ENCODE measurements around the gene PHLDA3.
A peak's percentile ranks its signal among the peaks of the same experiment; 100 is the strongest.

PHLDA3 gene

GRCh38 chr1:201447903-201448871 lies 20.8 kb downstream of the PHLDA3 start:
- DNase-seq (ENCODE audit: low spot score): peak; percentile 84
- peak; percentile 74 for TF ChIP-seq CTCF (IDR thresholded peaks at IDR 0.05; ENCODE audit: extremely low read depth, missing control alignments)

- no peak for DNase-seq (ENCODE audit: low spot score)
- no peak for TF ChIP-seq CTCF (IDR thresholded peaks at IDR 0.05; ENCODE audit: extremely low read depth, missing control alignments)
Observed at GRCh38 chr1:201445310-201445709, 23.7 kb downstream of the PHLDA3 start.

- DNase-seq (ENCODE audit: low spot score): no peak
- TF ChIP-seq CTCF (IDR thresholded peaks at IDR 0.05; ENCODE audit: extremely low read depth, missing control alignments): no peak
Observed at GRCh38 chr1:201444792-201445191, 24.2 kb downstream of the PHLDA3 start.

GRCh38 chr1:201443747-201444146 lies 25.2 kb downstream of the PHLDA3 start:
- TF ChIP-seq CTCF (IDR thresholded peaks at IDR 0.05; ENCODE audit: extremely low read depth, missing control alignments): no peak
- DNase-seq (ENCODE audit: low spot score): no peak

- no peak for DNase-seq (ENCODE audit: low spot score)
Observed at GRCh38 chr1:201436969-201437368, 32.0 kb downstream of the PHLDA3 start.

GRCh38 chr1:201436393-201436792 lies 32.6 kb downstream of the PHLDA3 start:
- DNase-seq (ENCODE audit: low spot score): no peak
- TF ChIP-seq CTCF (IDR thresholded peaks at IDR 0.05; ENCODE audit: extremely low read depth, missing control alignments): peak; percentile 1

More at GRCh38 chr1:201436969-201437368, 32.0 kb downstream of the PHLDA3 start:
- TF ChIP-seq CTCF (IDR thresholded peaks at IDR 0.05; ENCODE audit: extremely low read depth, missing control alignments): no peak

- TF ChIP-seq CTCF (IDR thresholded peaks at IDR 0.05; ENCODE audit: extremely low read depth, missing control alignments): no peak
- DNase-seq (ENCODE audit: low spot score): no peak
Observed at GRCh38 chr1:201434266-201434665, 34.7 kb downstream of the PHLDA3 start.
